ENCODE results near the gene CXCR3.

DNA sequence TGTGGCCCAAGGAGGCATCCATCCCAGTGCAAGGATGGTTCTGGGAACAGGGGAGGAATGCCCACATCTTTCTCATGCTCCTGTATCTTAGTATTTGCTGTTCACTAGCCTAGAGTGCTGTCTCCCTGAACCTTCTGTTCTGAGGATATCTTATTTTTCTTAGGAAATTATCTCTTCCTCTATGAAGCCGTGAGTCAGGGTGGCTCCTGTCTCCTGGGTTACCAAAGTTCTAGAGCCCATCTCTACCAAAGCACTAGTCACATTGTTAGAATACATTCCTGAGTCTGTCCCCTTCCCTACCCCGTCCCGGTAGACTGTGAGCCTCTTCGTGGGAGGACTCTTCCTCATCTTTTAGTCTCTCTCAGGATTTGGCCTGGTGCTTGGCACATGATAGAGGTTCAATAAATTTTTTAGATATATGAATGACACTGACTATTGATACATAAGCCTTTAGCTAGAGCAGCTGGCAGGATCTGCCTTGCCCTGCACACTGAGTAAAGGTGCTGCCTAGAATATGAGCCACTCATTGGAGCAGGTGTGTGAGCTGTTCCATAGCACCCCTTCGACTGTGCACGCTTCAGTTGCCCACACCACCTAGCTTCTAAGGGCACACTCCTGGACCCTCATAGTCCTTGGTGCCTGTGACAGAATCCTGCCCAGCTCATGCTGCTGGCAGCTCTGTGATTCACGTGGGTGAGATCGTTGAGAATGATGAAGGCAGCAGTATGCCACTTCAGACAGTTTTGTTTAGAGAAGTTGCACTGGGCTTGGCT lies 13.3 kb downstream of the CXCR3 start:
- no peak for TF ChIP-seq ELF4 (IDR thresholded peaks at IDR 0.05)
- no peak for TF ChIP-seq SP1 (IDR thresholded peaks at IDR 0.05)
- TF ChIP-seq CTBP1 (IDR thresholded peaks at IDR 0.05; ENCODE audit: borderline replicate concordance) = no peak
- TF ChIP-seq FOXM1 (IDR thresholded peaks at IDR 0.05; ENCODE audit: borderline replicate concordance) = no peak
- no peak for TF ChIP-seq SUZ12 (IDR thresholded peaks at IDR 0.05)
- no peak for TF ChIP-seq FOXA1 (IDR thresholded peaks at IDR 0.05)
- TF ChIP-seq BHLHE40 (IDR thresholded peaks at IDR 0.05; ENCODE audit: borderline replicate concordance) = no peak
- no peak for TF ChIP-seq HDGF (IDR thresholded peaks at IDR 0.05; ENCODE audit: borderline replicate concordance)
- TF ChIP-seq, protein P1, sequence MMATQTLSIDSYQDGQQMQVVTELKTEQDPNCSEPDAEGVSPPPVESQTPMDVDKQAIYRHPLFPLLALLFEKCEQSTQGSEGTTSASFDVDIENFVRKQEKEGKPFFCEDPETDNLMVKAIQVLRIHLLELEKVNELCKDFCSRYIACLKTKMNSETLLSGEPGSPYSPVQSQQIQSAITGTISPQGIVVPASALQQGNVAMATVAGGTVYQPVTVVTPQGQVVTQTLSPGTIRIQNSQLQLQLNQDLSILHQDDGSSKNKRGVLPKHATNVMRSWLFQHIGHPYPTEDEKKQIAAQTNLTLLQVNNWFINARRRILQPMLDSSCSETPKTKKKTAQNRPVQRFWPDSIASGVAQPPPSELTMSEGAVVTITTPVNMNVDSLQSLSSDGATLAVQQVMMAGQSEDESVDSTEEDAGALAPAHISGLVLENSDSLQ (IDR thresholded peaks at IDR 0.05) = no peak
- TF ChIP-seq ARNT (IDR thresholded peaks at IDR 0.05) = no peak
- no peak for TF ChIP-seq L3MBTL2 (conservative IDR thresholded peaks at IDR 0.05)
- no peak for TF ChIP-seq TARDBP (IDR thresholded peaks at IDR 0.05)
- TF ChIP-seq ZNF384 (IDR thresholded peaks at IDR 0.05) = no peak
- no peak for TF ChIP-seq LEF1 (IDR thresholded peaks at IDR 0.05; ENCODE audit: borderline replicate concordance)
